ENCODE measurements around the gene EREG. TPM values are rescaled to one million over a fixed set of nuclear protein-coding genes. Genes with fewer than 3 reads are reported as not detected.
A peak's percentile ranks its signal among the peaks of the same experiment; 100 is the strongest.

Gene EREG
- total RNA-seq, 1 donor from 2014 or later, result 0.30 TPM

- peak overlapping the region; percentile 92 for H3K27ac Mint-ChIP-seq (ENCODE audit: unreplicated experiment)
- Histone ChIP-seq H3K4me2 (ENCODE audit: low read length) (no peak overlapping the region), H3K9ac (ENCODE audit: low read length) (no peak overlapping the region), H3K36me3 (ENCODE audit: insufficient read depth, low read length) (no peaks in the 10 kb centered on the region), H3K79me2 (ENCODE audit: insufficient read depth, low read length) (no peaks in the 10 kb centered on the region), H3K27me3 (ENCODE audit: insufficient read depth, low read length) (no peaks in the 10 kb centered on the region), H2AFZ (ENCODE audit: low read depth, low read length) (no peak overlapping the region), H3K27ac (ENCODE audit: low read depth, low read length) (no peak overlapping the region), H3K9me3 (ENCODE audit: insufficient read depth, low read depth, low read length) (no peaks in the 10 kb centered on the region), H3K4me1 (ENCODE audit: insufficient read depth, low read length) (peaks cover 4% of the 10 kb centered on the region), H3K4me3 (ENCODE audit: insufficient read depth, low read depth, low read length) (no peak overlapping the region), H4K20me1 (ENCODE audit: insufficient read depth, low read length) (no peaks in the 10 kb centered on the region)
- H3K4me3 Mint-ChIP-seq (ENCODE audit: unreplicated experiment), result no peak overlapping the region
- no peak for DNase-seq (ENCODE audit: low read depth)
- H3K36me3 Mint-ChIP-seq (ENCODE audit: low read depth, unreplicated experiment), result no peaks in the 10 kb centered on the region
- no peaks in the 10 kb centered on the region for H3K9me3 Mint-ChIP-seq (ENCODE audit: unreplicated experiment)
- TF ChIP-seq EZH2 (IDR thresholded peaks at IDR 0.05; ENCODE audit: insufficient read depth, low read length), result no peak
- TF ChIP-seq, protein P1, sequence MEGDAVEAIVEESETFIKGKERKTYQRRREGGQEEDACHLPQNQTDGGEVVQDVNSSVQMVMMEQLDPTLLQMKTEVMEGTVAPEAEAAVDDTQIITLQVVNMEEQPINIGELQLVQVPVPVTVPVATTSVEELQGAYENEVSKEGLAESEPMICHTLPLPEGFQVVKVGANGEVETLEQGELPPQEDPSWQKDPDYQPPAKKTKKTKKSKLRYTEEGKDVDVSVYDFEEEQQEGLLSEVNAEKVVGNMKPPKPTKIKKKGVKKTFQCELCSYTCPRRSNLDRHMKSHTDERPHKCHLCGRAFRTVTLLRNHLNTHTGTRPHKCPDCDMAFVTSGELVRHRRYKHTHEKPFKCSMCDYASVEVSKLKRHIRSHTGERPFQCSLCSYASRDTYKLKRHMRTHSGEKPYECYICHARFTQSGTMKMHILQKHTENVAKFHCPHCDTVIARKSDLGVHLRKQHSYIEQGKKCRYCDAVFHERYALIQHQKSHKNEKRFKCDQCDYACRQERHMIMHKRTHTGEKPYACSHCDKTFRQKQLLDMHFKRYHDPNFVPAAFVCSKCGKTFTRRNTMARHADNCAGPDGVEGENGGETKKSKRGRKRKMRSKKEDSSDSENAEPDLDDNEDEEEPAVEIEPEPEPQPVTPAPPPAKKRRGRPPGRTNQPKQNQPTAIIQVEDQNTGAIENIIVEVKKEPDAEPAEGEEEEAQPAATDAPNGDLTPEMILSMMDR (IDR thresholded peaks at IDR 0.05; ENCODE audit: insufficient read depth, low read depth, low read length), result no peak
- H3K4me1 Mint-ChIP-seq (ENCODE audit: low read depth, unreplicated experiment), result peaks cover 18% of the 10 kb centered on the region
- no peak for FAIRE-seq
- no peaks in the 10 kb centered on the region for H3K27me3 Mint-ChIP-seq (ENCODE audit: low read depth, unreplicated experiment)
Measured at GRCh38 chr4:74316397-74316796, 48.5 kb upstream of the EREG start.

- Histone ChIP-seq H3K4me2 (ENCODE audit: low read length) (no peak overlapping the region), H4K20me1 (ENCODE audit: insufficient read depth, low read length) (no peaks in the 10 kb centered on the region), H3K27me3 (ENCODE audit: insufficient read depth, low read length) (no peaks in the 10 kb centered on the region), H3K9ac (ENCODE audit: low read length) (no peak overlapping the region), H2AFZ (ENCODE audit: low read depth, low read length) (no peak overlapping the region), H3K36me3 (ENCODE audit: insufficient read depth, low read length) (no peaks in the 10 kb centered on the region), H3K27ac (ENCODE audit: low read depth, low read length) (no peak overlapping the region), H3K9me3 (ENCODE audit: insufficient read depth, low read depth, low read length) (no peaks in the 10 kb centered on the region), H3K4me1 (ENCODE audit: insufficient read depth, low read length) (peaks cover 4% of the 10 kb centered on the region), H3K4me3 (ENCODE audit: insufficient read depth, low read depth, low read length) (no peak overlapping the region), H3K79me2 (ENCODE audit: insufficient read depth, low read length) (no peaks in the 10 kb centered on the region)
- FAIRE-seq (no peak), DNase-seq (ENCODE audit: low read depth) (no peak)
- H3K4me3 Mint-ChIP-seq (ENCODE audit: unreplicated experiment), result no peak overlapping the region
- no peaks in the 10 kb centered on the region for H3K36me3 Mint-ChIP-seq (ENCODE audit: low read depth, unreplicated experiment)
- H3K4me1 Mint-ChIP-seq (ENCODE audit: low read depth, unreplicated experiment), result peaks cover 16% of the 10 kb centered on the region
- no peaks in the 10 kb centered on the region for H3K27me3 Mint-ChIP-seq (ENCODE audit: low read depth, unreplicated experiment)
- no peaks in the 10 kb centered on the region for H3K9me3 Mint-ChIP-seq (ENCODE audit: unreplicated experiment)
- no peak for TF ChIP-seq EZH2 (IDR thresholded peaks at IDR 0.05; ENCODE audit: insufficient read depth, low read length)
- TF ChIP-seq, protein P1 (IDR thresholded peaks at IDR 0.05; ENCODE audit: insufficient read depth, low read depth, low read length), result no peak
- H3K27ac Mint-ChIP-seq (ENCODE audit: unreplicated experiment), result no peak overlapping the region
Measured at GRCh38 chr4:74317616-74318246, 47.2 kb upstream of the EREG start.

DNA sequence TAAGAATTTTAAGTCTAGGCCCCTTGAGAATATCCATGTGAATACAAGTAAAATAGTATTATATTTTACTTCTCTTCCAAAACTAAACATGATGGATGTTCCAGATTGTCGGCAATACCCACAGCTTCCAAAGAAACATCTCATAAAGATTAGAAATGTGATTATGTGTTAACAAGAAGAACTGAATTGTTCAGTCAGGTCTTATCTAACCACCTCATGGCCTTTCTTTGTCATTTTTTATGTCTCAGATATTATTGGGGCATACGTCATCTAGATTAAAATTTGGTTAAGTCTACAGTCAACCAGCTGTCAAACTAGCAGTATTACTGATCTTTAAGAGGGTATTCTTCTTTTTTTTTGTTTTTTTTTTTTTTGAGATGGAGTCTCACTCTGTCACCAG lies 46.7 kb upstream of the EREG start:
- no peaks in the 10 kb centered on the region for H3K9me3 Mint-ChIP-seq (ENCODE audit: unreplicated experiment)
- H3K27ac Mint-ChIP-seq (ENCODE audit: unreplicated experiment), result no peak overlapping the region
- H3K4me1 Mint-ChIP-seq (ENCODE audit: low read depth, unreplicated experiment), result peaks cover 16% of the 10 kb centered on the region
- Histone ChIP-seq H2AFZ (ENCODE audit: low read depth, low read length) (no peak overlapping the region), H3K9me3 (ENCODE audit: insufficient read depth, low read depth, low read length) (no peaks in the 10 kb centered on the region), H3K36me3 (ENCODE audit: insufficient read depth, low read length) (no peaks in the 10 kb centered on the region), H3K79me2 (ENCODE audit: insufficient read depth, low read length) (no peaks in the 10 kb centered on the region), H3K4me3 (ENCODE audit: insufficient read depth, low read depth, low read length) (no peak overlapping the region), H3K9ac (ENCODE audit: low read length) (no peak overlapping the region), H4K20me1 (ENCODE audit: insufficient read depth, low read length) (no peaks in the 10 kb centered on the region), H3K4me2 (ENCODE audit: low read length) (no peak overlapping the region), H3K4me1 (ENCODE audit: insufficient read depth, low read length) (peaks cover 4% of the 10 kb centered on the region), H3K27ac (ENCODE audit: low read depth, low read length) (no peak overlapping the region), H3K27me3 (ENCODE audit: insufficient read depth, low read length) (no peaks in the 10 kb centered on the region)
- no peak overlapping the region for H3K4me3 Mint-ChIP-seq (ENCODE audit: unreplicated experiment)
- TF ChIP-seq, protein P1 (IDR thresholded peaks at IDR 0.05; ENCODE audit: insufficient read depth, low read depth, low read length), result no peak
- TF ChIP-seq EZH2 (IDR thresholded peaks at IDR 0.05; ENCODE audit: insufficient read depth, low read length), result no peak
- H3K36me3 Mint-ChIP-seq (ENCODE audit: low read depth, unreplicated experiment), result no peaks in the 10 kb centered on the region
- peaks cover under 1% of the 10 kb centered on the region for H3K27me3 Mint-ChIP-seq (ENCODE audit: low read depth, unreplicated experiment)
- DNase-seq (ENCODE audit: low read depth) (no peak), FAIRE-seq (no peak)

Data from astrocyte (in vitro differentiated cells and primary cell).